Measurements from ENCODE around the gene CERT1.
A peak's percentile ranks its signal among the peaks of the same experiment; 100 is the strongest.
"Not testable (repeated sequence)": the region's sequence is repeated elsewhere in the genome, so short reads cannot be mapped to it uniquely, and the experiment has no call there.

CERT1 gene

GRCh38 chr5:75511435-75512382, at the start of gene CERT1, which contains the start of gene POLK:
Gene CERT1 (minus strand): TSS chr5:75511629. CDS start chr5:75511207, 422 bp downstream.
Gene POLK (plus strand): TSS chr5:75511891.
- peak; percentile 99 for DNase-seq

GRCh38 chr5:75560655-75561054, 49.2 kb upstream of the CERT1 start:
- not testable (repeated sequence) for DNase-seq

- DNase-seq = no peak
These were observed 47.7 kb upstream of the CERT1 start for GRCh38 chr5:75558981-75559632.

GRCh38 chr5:75558221-75558620, 46.8 kb upstream of the CERT1 start:
- no peak for DNase-seq

GRCh38 chr5:75553358-75553757, 41.9 kb upstream of the CERT1 start:
- DNase-seq = no peak

GRCh38 chr5:75552764-75553163, 41.3 kb upstream of the CERT1 start:
- DNase-seq = no peak

- DNase-seq = no peak
These were observed 40.0 kb upstream of the CERT1 start for GRCh38 chr5:75551471-75551870.

GRCh38 chr5:75550597-75550996, 39.2 kb upstream of the CERT1 start:
- no peak for DNase-seq

- DNase-seq = no peak
These were observed 36.4 kb upstream of the CERT1 start for GRCh38 chr5:75547812-75548211.

- no peak for DNase-seq
These were observed 35.4 kb upstream of the CERT1 start for GRCh38 chr5:75546830-75547229.

GRCh38 chr5:75545131-75545530, 33.7 kb upstream of the CERT1 start:
- no peak for DNase-seq

GRCh38 chr5:75538211-75538610, 26.8 kb upstream of the CERT1 start:
- DNase-seq = no peak

- no peak for DNase-seq
These were observed 25.4 kb upstream of the CERT1 start for GRCh38 chr5:75536694-75537360.

GRCh38 chr5:75536147-75536546, 24.7 kb upstream of the CERT1 start:
- no peak for DNase-seq

- no peak for DNase-seq
These were observed 23.3 kb upstream of the CERT1 start for GRCh38 chr5:75534734-75535133.

GRCh38 chr5:75533716-75534115, 22.3 kb upstream of the CERT1 start:
- DNase-seq = not testable (repeated sequence)

GRCh38 chr5:75532190-75532589, 20.8 kb upstream of the CERT1 start:
- DNase-seq = no peak

GRCh38 chr5:75529185-75529584, 17.8 kb upstream of the CERT1 start:
- DNase-seq = no peak

GRCh38 chr5:75526070-75526469, 14.6 kb upstream of the CERT1 start:
- DNase-seq = no peak

- DNase-seq = no peak
These were observed 13.9 kb upstream of the CERT1 start for GRCh38 chr5:75525344-75525743.

- DNase-seq = no peak
These were observed 13.2 kb upstream of the CERT1 start for GRCh38 chr5:75524591-75524990.

GRCh38 chr5:75524071-75524470, 12.6 kb upstream of the CERT1 start:
- no peak for DNase-seq

GRCh38 chr5:75523275-75523674, 11.8 kb upstream of the CERT1 start:
- no peak for DNase-seq

- no peak for DNase-seq
These were observed 11.1 kb upstream of the CERT1 start for GRCh38 chr5:75522542-75522941.

Measured in retina (tissue), 1 donor.